DND-41 (cell line): ENCODE results near the gene LHX4.

Experiments used
- EZH2 ChIP-seq: IDR thresholded peaks from 3 replicates; pipeline ENCODE4 v1.6.1; 2012; ENCODE audit warnings: borderline replicate concordance, low read depth, mild to moderate bottlenecking, moderate library complexity, low read length, inconsistent platforms; ENCODE audit not compliant: severe bottlenecking
- TF ChIP-seq, protein P1 (sequence below): IDR thresholded peaks from 2 replicates; pipeline ENCODE4 v1.5.1; 2012; ENCODE audit warnings: borderline replicate concordance, low read length, moderate library complexity, mild to moderate bottlenecking; ENCODE audit not compliant: poor library complexity, severe bottlenecking; ENCODE audit errors: extremely low read depth

DNA sequence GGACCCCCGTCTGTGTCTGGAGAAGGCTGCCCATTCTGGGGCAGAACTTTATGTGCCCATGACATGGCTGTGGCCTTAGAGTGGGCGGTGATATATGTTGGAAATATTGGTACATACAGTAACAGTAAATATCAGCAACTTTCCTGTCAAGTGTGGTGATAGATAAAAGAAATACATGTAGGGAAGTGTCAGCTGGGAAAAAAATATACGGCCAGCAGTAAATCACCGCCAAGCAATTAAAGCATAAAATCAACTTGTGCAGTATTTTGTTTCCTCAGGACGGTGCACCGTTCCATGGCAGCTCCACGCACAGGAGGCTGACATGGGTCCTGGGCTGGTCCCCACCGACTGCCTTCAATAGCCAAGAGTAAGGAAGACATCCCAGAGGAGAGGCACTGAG is 27.4 kb downstream of the LHX4 start:
- TF ChIP-seq EZH2, result no peak
- TF ChIP-seq, protein P1, sequence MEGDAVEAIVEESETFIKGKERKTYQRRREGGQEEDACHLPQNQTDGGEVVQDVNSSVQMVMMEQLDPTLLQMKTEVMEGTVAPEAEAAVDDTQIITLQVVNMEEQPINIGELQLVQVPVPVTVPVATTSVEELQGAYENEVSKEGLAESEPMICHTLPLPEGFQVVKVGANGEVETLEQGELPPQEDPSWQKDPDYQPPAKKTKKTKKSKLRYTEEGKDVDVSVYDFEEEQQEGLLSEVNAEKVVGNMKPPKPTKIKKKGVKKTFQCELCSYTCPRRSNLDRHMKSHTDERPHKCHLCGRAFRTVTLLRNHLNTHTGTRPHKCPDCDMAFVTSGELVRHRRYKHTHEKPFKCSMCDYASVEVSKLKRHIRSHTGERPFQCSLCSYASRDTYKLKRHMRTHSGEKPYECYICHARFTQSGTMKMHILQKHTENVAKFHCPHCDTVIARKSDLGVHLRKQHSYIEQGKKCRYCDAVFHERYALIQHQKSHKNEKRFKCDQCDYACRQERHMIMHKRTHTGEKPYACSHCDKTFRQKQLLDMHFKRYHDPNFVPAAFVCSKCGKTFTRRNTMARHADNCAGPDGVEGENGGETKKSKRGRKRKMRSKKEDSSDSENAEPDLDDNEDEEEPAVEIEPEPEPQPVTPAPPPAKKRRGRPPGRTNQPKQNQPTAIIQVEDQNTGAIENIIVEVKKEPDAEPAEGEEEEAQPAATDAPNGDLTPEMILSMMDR, result no peak
